HepG2 (cell line): Measurements from ENCODE around the gene ACSM2B. TPM values are rescaled to one million over a fixed set of nuclear protein-coding genes. Genes with fewer than 3 reads are reported as not detected.

ENCODE experiments used
- EED ChIP-seq: sonication (generic); formaldehyde crosslinking; IDR thresholded peaks from 2 replicates; pipeline ENCODE4 v1.5.0; 2020; ENCODE audit warnings: mild to moderate bottlenecking, missing genetic modification reagents
- GPBP1L1 ChIP-seq: sonication (generic); formaldehyde crosslinking; IDR thresholded peaks from 2 replicates; pipeline ENCODE4 v1.5.0; 2020; ENCODE audit warnings: mild to moderate bottlenecking, missing genetic modification reagents
- SP4 ChIP-seq: sonication (generic); formaldehyde crosslinking; IDR thresholded peaks from 2 replicates; pipeline ENCODE4 v1.8.1; 2023; ENCODE audit warnings: mild to moderate bottlenecking, missing genetic modification reagents
- ZFP82 ChIP-seq: sonication (generic); formaldehyde crosslinking; IDR thresholded peaks from 2 replicates; pipeline ENCODE4 v1.5.1; 2020; ENCODE audit warnings: mild to moderate bottlenecking, missing genetic modification reagents, borderline replicate concordance
- ZFP91 ChIP-seq: sonication (generic); formaldehyde crosslinking; IDR thresholded peaks from 2 replicates; pipeline ENCODE4 v1.9.0; 2022; ENCODE audit warnings: missing genetic modification reagents, mild to moderate bottlenecking, borderline replicate concordance
- ZNF224 ChIP-seq: sonication (generic); formaldehyde crosslinking; IDR thresholded peaks from 2 replicates; pipeline ENCODE4 v1.5.0; 2020; ENCODE audit warnings: mild to moderate bottlenecking, missing genetic modification reagents
- ZNF232 ChIP-seq: sonication (generic); formaldehyde crosslinking; IDR thresholded peaks from 2 replicates; pipeline ENCODE4 v1.4.0; 2020; ENCODE audit warnings: missing genetic modification reagents, borderline replicate concordance
- ZNF557 ChIP-seq: sonication (generic); formaldehyde crosslinking; IDR thresholded peaks from 2 replicates; pipeline ENCODE4 v1.4.0; 2020; ENCODE audit warnings: missing genetic modification reagents
- ZNF770 ChIP-seq: sonication (generic); formaldehyde crosslinking; IDR thresholded peaks from 2 replicates; pipeline ENCODE4 v1.5.0; 2020; ENCODE audit warnings: mild to moderate bottlenecking, missing genetic modification reagents
- ZNF776 ChIP-seq: sonication (generic); formaldehyde crosslinking; IDR thresholded peaks from 2 replicates; pipeline ENCODE4 v1.4.0; 2020; ENCODE audit warnings: mild to moderate bottlenecking, missing genetic modification reagents
- polyA plus RNA-seq, 8 experiments: library from polyadenylated mRNA; depleted of rRNA in 3 of 8; stranded (reverse) in 7 of 8; unstranded in 1 of 8; fragments of >200 nt; fragmentation: Illumina TruSeq in 4 of 8; extraction: Trizol in 4 of 8; gene quantifications; 2 replicates each; pipeline versions ENCODE4 v1.2.1 to v1.2.3, GENCODE V29; 2011 to 2016; ENCODE audit warnings: low read depth in 4 of 8, missing spikeins in 1 of 8, mixed read lengths in 1 of 8; ENCODE audit not compliant: insufficient read depth in 1 of 8
- total RNA-seq, 5 experiments: library from RNA; depleted of rRNA; stranded (reverse); fragments of >200 nt; fragmentation: Illumina TruSeq; extraction: Trizol; gene quantifications; 2 replicates each; pipeline ENCODE4 v1.2.3, GENCODE V29; 2016; ENCODE audit warnings: low read depth in 1 of 5
- TF ChIP-seq, protein P1 (sequence below): sonication (generic); formaldehyde crosslinking; IDR thresholded peaks from 2 replicates; pipeline ENCODE4 v1.5.0; 2020; ENCODE audit warnings: mild to moderate bottlenecking, missing genetic modification reagents, borderline replicate concordance
- TF ChIP-seq, protein P2 (sequence below): sonication (generic); formaldehyde crosslinking; IDR thresholded peaks from 2 replicates; pipeline ENCODE4 v1.8.0; 2022; ENCODE audit warnings: missing genetic modification reagents, mild to moderate bottlenecking, borderline replicate concordance

The ACSM2B gene
- total and polyA plus RNA-seq, 2 of the 13 experiments (the other 11 are each of a cell fraction or from before 2014, with no cell fraction given) = 22.9 to 34.0 TPM

DNA sequence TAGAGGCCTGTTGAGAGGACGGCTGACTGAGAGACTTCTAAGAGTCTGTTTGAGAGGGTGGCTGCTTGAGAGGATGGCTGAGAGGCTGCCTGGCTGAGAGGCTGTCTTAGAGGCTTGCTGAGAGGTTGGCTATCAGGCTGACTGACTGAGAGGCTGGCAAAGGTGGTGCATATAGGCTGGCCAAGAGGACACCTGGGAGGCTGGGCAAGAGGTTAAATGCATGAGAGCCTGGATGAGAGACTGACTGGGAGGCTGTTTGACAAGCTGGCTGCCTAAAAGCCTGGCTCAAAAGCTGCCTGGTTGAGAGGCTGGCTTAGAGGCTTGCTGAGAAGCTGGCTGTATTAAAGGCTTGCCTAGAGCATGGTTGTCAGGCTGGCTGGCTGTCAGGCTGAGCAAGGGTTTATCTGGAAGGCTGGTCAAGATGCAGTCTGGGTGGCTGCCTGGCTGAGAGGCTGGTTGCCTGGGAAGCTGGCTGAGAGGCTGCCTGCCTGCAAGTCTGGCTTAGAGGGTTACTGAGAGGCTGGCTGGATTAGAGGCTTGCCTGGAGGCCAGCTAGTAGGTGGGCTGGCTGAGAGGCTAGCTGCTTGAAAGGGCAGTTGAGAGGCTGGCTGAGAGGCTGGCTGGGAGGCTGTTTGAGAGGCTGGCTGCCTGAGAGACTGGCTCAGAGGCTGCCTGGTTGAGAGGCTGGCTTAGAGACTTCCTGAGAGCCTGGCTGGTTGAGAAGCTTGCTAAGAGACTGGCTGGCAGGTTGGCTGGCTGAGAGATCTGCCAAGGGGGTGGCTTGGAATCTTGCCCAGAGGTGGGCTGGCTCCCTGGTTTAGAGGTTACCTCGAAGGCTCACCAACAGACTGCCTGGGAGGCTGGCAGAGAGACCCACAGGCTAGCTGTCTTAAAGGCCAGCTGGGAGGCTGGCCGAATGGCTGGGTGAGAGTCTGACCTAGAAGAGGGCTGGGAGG lies 38.3 kb upstream of the ACSM2B start (continued):
- TF ChIP-seq, protein P1, sequence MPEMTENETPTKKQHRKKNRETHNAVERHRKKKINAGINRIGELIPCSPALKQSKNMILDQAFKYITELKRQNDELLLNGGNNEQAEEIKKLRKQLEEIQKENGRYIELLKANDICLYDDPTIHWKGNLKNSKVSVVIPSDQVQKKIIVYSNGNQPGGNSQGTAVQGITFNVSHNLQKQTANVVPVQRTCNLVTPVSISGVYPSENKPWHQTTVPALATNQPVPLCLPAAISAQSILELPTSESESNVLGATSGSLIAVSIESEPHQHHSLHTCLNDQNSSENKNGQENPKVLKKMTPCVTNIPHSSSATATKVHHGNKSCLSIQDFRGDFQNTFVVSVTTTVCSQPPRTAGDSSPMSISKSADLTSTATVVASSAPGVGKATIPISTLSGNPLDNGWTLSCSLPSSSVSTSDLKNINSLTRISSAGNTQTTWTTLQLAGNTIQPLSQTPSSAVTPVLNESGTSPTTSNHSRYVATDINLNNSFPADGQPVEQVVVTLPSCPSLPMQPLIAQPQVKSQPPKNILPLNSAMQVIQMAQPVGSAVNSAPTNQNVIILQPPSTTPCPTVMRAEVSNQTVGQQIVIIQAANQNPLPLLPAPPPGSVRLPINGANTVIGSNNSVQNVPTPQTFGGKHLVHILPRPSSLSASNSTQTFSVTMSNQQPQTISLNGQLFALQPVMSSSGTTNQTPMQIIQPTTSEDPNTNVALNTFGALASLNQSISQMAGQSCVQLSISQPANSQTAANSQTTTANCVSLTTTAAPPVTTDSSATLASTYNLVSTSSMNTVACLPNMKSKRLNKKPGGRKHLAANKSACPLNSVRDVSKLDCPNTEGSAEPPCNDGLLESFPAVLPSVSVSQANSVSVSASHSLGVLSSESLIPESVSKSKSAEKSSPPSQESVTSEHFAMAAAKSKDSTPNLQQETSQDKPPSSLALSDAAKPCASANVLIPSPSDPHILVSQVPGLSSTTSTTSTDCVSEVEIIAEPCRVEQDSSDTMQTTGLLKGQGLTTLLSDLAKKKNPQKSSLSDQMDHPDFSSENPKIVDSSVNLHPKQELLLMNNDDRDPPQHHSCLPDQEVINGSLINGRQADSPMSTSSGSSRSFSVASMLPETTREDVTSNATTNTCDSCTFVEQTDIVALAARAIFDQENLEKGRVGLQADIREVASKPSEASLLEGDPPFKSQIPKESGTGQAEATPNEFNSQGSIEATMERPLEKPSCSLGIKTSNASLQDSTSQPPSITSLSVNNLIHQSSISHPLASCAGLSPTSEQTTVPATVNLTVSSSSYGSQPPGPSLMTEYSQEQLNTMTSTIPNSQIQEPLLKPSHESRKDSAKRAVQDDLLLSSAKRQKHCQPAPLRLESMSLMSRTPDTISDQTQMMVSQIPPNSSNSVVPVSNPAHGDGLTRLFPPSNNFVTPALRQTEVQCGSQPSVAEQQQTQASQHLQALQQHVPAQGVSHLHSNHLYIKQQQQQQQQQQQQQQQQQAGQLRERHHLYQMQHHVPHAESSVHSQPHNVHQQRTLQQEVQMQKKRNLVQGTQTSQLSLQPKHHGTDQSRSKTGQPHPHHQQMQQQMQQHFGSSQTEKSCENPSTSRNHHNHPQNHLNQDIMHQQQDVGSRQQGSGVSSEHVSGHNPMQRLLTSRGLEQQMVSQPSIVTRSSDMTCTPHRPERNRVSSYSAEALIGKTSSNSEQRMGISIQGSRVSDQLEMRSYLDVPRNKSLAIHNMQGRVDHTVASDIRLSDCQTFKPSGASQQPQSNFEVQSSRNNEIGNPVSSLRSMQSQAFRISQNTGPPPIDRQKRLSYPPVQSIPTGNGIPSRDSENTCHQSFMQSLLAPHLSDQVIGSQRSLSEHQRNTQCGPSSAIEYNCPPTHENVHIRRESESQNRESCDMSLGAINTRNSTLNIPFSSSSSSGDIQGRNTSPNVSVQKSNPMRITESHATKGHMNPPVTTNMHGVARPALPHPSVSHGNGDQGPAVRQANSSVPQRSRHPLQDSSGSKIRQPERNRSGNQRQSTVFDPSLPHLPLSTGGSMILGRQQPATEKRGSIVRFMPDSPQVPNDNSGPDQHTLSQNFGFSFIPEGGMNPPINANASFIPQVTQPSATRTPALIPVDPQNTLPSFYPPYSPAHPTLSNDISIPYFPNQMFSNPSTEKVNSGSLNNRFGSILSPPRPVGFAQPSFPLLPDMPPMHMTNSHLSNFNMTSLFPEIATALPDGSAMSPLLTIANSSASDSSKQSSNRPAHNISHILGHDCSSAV = no peak
- 0 out of 2 replicates have a peak, but pooled peaks have one; percentile 29 for TF ChIP-seq SP4 (CRISPR knock-in tag)
- TF ChIP-seq, protein P2, sequence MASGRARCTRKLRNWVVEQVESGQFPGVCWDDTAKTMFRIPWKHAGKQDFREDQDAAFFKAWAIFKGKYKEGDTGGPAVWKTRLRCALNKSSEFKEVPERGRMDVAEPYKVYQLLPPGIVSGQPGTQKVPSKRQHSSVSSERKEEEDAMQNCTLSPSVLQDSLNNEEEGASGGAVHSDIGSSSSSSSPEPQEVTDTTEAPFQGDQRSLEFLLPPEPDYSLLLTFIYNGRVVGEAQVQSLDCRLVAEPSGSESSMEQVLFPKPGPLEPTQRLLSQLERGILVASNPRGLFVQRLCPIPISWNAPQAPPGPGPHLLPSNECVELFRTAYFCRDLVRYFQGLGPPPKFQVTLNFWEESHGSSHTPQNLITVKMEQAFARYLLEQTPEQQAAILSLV (CRISPR knock-in tag) = no peak
- TF ChIP-seq ZNF776 = 0 out of 2 replicates have a peak, but pooled peaks have one; percentile 36
- no peak for TF ChIP-seq GPBP1L1
- 0 out of 2 replicates have a peak, but pooled peaks have one; percentile 32 for TF ChIP-seq ZNF224
- peak; percentile 96 for TF ChIP-seq ZNF770 (CRISPR knock-in tag)
- no peak for TF ChIP-seq ZNF232 (CRISPR knock-in tag)
- TF ChIP-seq EED (CRISPR knock-in tag) = peak; percentile 90; the same call in 1 of the 2 replicates
- TF ChIP-seq ZFP82 = no peak
- peak; percentile 26; the same call in 1 of the 2 replicates for TF ChIP-seq ZFP91 (CRISPR knock-in tag)
- TF ChIP-seq ZNF557 (CRISPR knock-in tag) = no peak
